CD4-positive, alpha-beta T cell (primary cell): Measurements from ENCODE around the gene CCND3. TPM values are rescaled to one million over a fixed set of nuclear protein-coding genes. Genes with fewer than 3 reads are reported as not detected.

ENCODE experiments used
- ATAC-seq: fragments of 200-7000 bp; cut with Tn5 transposase; one replicate; pipeline ENCODE4 v1.10.0; 2022; ENCODE audit warnings: mild to moderate bottlenecking; ENCODE audit not compliant: poor library complexity
- CTCF ChIA-PET: fragments of 350-600 bp; sonication (Branson Sonifier 250); formaldehyde crosslinking; loops from one replicate; lab custom pipeline; 2021; ENCODE audit warnings: antibody characterized with exemption, inconsistent platforms; lab: Charles Lee
- POLR2A ChIA-PET: fragments of 350-600 bp; sonication (Branson Sonifier 250); formaldehyde crosslinking; loops from one replicate; lab custom pipeline; 2021; ENCODE audit warnings: antibody characterized with exemption, inconsistent platforms; lab: Charles Lee
- DNase-seq, 14 experiments: peaks; one replicate each; pipeline ENCODE4 v3.0.0-alpha.2; 2013 to 2020; ENCODE audit warnings: mixed read lengths in 2 of 14
- H3K27ac ChIP-seq, 2 donors: one replicate each; pipeline versions ENCODE4 v1.5.1 to v1.7.0; 2013; ENCODE audit warnings: low read length in 2 of 2, low read depth in 1 of 2, mild to moderate bottlenecking in 1 of 2
- H3K27me3 ChIP-seq, 2 experiments: 1 replicate in 1 of 2; 2 replicates in 1 of 2; pipeline versions ENCODE4 v1.6.1 to v1.7.0; 2013; ENCODE audit warnings: low read length in 2 of 2, control low read depth in 1 of 2, mild to moderate bottlenecking in 1 of 2, moderate library complexity in 1 of 2; ENCODE audit not compliant: insufficient read depth in 2 of 2, control insufficient read depth in 1 of 2
- H3K36me3 ChIP-seq: one replicate; pipeline ENCODE4 v1.6.1; 2013; ENCODE audit warnings: low read length, control low read depth; ENCODE audit not compliant: insufficient read depth
- H3K4me1 ChIP-seq: one replicate; pipeline ENCODE4 v1.6.1; 2013; ENCODE audit warnings: low read length, control low read depth; ENCODE audit not compliant: insufficient read depth
- H3K4me3 ChIP-seq: one replicate; pipeline ENCODE4 v1.5.1; 2013; ENCODE audit warnings: mild to moderate bottlenecking, low read length, moderate library complexity
- H3K9me3 ChIP-seq, 2 experiments: 1 replicate in 1 of 2; 2 replicates in 1 of 2; pipeline versions ENCODE4 v1.6.1 to v1.7.0; 2013; ENCODE audit warnings: low read length in 2 of 2, mild to moderate bottlenecking in 2 of 2, control low read depth in 1 of 2, moderate library complexity in 1 of 2; ENCODE audit not compliant: control insufficient read depth in 1 of 2, insufficient read depth in 1 of 2
- H3K27ac Mint-ChIP-seq: one replicate; pipeline ENCODE4 v1.8.0; 2020; ENCODE audit warnings: mixed read lengths
- H3K27me3 Mint-ChIP-seq: one replicate; pipeline ENCODE4 v1.8.0; 2021; ENCODE audit warnings: mixed read lengths
- H3K36me3 Mint-ChIP-seq: one replicate; pipeline ENCODE4 v1.8.0; 2021; ENCODE audit warnings: low read depth, mixed read lengths
- H3K4me1 Mint-ChIP-seq: one replicate; pipeline ENCODE4 v1.8.0; 2021; ENCODE audit warnings: low read depth, mixed read lengths
- H3K4me3 Mint-ChIP-seq: one replicate; pipeline ENCODE4 v1.8.0; 2020; ENCODE audit warnings: mild to moderate bottlenecking, mixed read lengths
- H3K9me3 Mint-ChIP-seq: one replicate; pipeline ENCODE4 v1.8.0; 2020; ENCODE audit warnings: mixed read lengths
- intact Hi-C, 2 experiments: fragments of 100-400 bp; cut with DNase I in 1 of 2; cut with micrococcal nuclease in 1 of 2; formaldehyde crosslinking; loops; one replicate each; pipeline versions ENCODE4 v1.15.1 to v1.9.0; 2023 to 2025; cut with DNase I, micrococcal nuclease
- total RNA-seq, 174 experiments: library from RNA in 2 of 174; stranded (reverse) in 2 of 174; gene quantifications; one replicate each; pipeline ENCODE4 v1.2.3 and lab custom pipeline; 2021 to 2026
- TF ChIP-seq, protein P1 (sequence below): fragments of 200-600 bp; IDR thresholded peaks from one replicate; pipeline ENCODE4 v1.8.0; 2022; ENCODE audit warnings: antibody characterized with exemption, mild to moderate bottlenecking

The CCND3 gene
- total RNA-seq, 2 experiments from 2014 or later: 247 to 248 TPM

DNA sequence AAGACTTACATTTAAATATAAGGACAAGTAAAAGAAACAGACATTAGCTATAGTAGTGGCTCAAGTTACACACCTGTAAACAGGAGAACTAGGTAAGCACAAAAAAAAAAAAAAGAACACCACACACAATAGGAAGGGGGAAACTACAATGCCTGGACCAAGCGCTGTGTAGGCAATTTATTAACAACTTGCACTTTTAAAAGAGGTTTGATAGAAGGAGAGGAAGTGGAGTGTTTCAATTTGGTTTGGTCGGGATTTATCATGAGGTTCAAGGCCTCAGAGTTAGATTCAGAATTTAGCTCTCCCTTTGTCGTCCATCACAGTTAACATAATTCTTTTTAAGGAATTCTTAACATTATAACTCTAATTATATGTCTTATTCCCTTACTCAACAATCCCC is 45.3 kb downstream of the CCND3 start:
- ChIA-PET POLR2A (interaction anchor here (0.9 to 2.2 kb wide), 7 partner anchors 25 to 163 kb away, joined by 3 to 12 read pairs (median 5); partner anchors contain the start of genes BYSL, MED20 and TOMM6), CTCF (interaction anchor here (0.7 to 2.7 kb wide), 5 partner anchors 25 to 109 kb away, joined by 3 to 24 read pairs (median 3); partner anchors contain the start of genes BYSL, MED20 and TOMM6)
- Histone ChIP-seq H3K36me3 (no peaks in the 10 kb centered on the region), H3K9me3 (no peaks in the 10 kb centered on the region), H3K27ac (peak overlapping the region in 1 of 2 donors; percentile 80), H3K4me3 (peak overlapping the region; percentile 84), H3K27me3 (no peaks in the 10 kb centered on the region), H3K4me1 (peaks cover 21% of the 10 kb centered on the region)
- intact Hi-C loops: loop anchor here (5.0 to 10.0 kb wide), 2 partner anchors 41 to 1159 kb away; partner anchors contain the start of genes CUL7 (in 1 of the 2), KLC4 (in 1 of the 2) and MRPL2 (in 1 of the 2)
- no peak for ATAC-seq
- no peak for DNase-seq
- Mint-ChIP-seq H3K4me1 (peaks cover 12% of the 10 kb centered on the region), H3K27me3 (no peaks in the 10 kb centered on the region), H3K9me3 (no peaks in the 10 kb centered on the region), H3K27ac (no peak overlapping the region), H3K36me3 (no peaks in the 10 kb centered on the region), H3K4me3 (peak overlapping the region; percentile 69)
- TF ChIP-seq, protein P1, sequence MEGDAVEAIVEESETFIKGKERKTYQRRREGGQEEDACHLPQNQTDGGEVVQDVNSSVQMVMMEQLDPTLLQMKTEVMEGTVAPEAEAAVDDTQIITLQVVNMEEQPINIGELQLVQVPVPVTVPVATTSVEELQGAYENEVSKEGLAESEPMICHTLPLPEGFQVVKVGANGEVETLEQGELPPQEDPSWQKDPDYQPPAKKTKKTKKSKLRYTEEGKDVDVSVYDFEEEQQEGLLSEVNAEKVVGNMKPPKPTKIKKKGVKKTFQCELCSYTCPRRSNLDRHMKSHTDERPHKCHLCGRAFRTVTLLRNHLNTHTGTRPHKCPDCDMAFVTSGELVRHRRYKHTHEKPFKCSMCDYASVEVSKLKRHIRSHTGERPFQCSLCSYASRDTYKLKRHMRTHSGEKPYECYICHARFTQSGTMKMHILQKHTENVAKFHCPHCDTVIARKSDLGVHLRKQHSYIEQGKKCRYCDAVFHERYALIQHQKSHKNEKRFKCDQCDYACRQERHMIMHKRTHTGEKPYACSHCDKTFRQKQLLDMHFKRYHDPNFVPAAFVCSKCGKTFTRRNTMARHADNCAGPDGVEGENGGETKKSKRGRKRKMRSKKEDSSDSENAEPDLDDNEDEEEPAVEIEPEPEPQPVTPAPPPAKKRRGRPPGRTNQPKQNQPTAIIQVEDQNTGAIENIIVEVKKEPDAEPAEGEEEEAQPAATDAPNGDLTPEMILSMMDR: no peak

DNA sequence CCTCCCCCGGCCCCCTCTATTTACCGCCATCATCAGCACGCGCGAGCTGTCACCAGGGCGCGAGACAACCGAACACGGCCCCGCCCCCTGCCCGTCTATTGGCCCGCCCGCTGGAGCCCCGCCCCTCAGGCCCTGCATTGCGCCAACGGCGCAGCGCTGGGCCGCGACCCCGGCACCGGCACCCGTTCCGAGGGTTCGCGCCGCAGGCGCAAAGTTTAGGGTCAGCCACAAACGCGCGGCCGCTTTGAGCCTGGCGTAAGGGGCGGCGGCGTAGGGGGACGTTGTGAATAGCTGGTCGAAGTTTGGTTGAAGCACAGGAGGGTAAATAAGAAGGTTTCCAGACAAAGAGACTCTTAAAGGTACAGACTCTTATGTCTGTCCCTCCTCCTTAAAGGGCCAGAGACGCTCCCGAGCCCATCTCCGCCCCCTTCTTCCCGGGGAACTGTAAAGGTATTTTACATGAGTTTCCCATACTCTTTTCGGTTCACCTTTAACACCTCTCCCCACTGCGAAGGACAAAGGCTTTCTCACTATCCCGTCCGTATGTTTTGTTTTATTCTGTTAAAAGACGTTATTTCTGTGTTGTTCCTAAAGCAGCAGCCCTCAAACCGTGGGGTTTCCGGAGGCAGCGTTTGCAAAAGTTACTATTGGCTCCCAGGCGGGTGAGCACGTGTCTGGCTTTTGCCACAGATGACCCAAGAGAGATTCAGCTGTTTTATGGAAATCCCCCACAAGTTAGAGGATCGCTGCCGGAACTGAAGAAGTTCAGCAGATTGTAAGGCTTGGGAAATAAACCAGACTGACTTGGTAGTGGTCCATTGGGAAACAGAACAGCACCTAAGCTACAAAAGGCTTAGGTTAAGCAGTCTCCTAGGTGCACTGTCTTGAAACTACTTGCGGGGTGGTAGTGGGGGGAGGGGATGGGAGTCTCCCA is 46.0 kb downstream of the CCND3 start, which contains the start of gene USP49:
TSS of gene USP49 (minus strand) at position 76 of the 934 bp plus-strand sequence. CDS start 88,392 bp downstream, outside the sequence.
- DNase-seq (peak; percentile 79 to 96 (median 88)), ATAC-seq (peak; percentile 93)
- Mint-ChIP-seq H3K27me3 (no peaks in the 10 kb centered on the region), H3K36me3 (no peaks in the 10 kb centered on the region), H3K4me1 (peaks cover 12% of the 10 kb centered on the region), H3K4me3 (no peak within 1 kb of the TSS), H3K27ac (no peak within 1 kb of the TSS), H3K9me3 (no peaks in the 10 kb centered on the region)
- H3K27ac ChIP-seq: peak within 1 kb of the TSS; percentile 77 to 80
- peak within 1 kb of the TSS; percentile 84 for H3K4me3 ChIP-seq
- peaks cover 21% of the 10 kb centered on the region for H3K4me1 ChIP-seq
- H3K36me3 ChIP-seq: no peaks in the 10 kb centered on the region
- CTCF ChIA-PET: interaction anchor here (0.7 to 2.7 kb wide), 4 partner anchors 26 to 149 kb away, joined by 3 to 24 read pairs (median 6); partner anchors contain the start of genes BYSL, MED20 and TOMM6
- intact Hi-C loops: loop anchor here (1.0 to 10.0 kb wide), 7 partner anchors 26 to 1159 kb away; partner anchors contain the start of genes BYSL (in 2 of the 2), MED20 (in 2 of the 2), CUL7 (in 1 of the 2) and KLC4 (in 1 of the 2)
- TF ChIP-seq, protein P1: no peak
- no peaks in the 10 kb centered on the region for H3K9me3 ChIP-seq
- H3K27me3 ChIP-seq: no peaks in the 10 kb centered on the region
- POLR2A ChIA-PET: interaction anchor here (0.9 to 2.2 kb wide), 9 partner anchors 25 to 162 kb away, joined by 3 to 12 read pairs (median 4); partner anchors contain the start of genes BYSL, MED20, TAF8 and TOMM6
